ENCODE data around the gene SSC4D. TPM values are rescaled to one million over a fixed set of nuclear protein-coding genes. Genes with fewer than 3 reads are reported as not detected.
"Not testable (repeated sequence)": the region's sequence is repeated elsewhere in the genome, so short reads cannot be mapped to it uniquely, and the experiment has no call there.

Gene SSC4D
- total RNA-seq, 1 experiment from 2014 or later: 0.29 TPM

- DNase-seq (ENCODE audit: low read depth): no peak
Measured at GRCh38 chr7:76423666-76424412, 14.3 kb upstream of the SSC4D start.

DNA sequence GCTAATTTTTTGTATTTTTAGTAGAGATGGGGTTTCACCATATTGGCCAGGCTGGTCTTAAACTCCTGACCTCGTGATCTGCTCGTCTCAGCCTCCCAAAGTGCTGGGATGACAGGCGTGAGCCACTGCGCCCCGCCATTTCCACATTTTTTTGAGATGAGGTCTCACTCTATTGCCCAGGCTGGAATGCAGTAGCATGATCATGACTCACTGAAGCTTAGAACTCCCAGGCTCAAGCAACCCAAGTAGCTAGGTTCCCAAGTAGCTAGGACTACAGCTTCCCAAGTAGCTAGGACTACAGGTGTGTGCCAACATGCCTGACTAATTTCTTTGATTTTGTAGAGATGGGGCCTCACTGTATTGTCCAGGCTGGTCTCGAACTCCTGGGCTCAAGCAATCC lies 11.6 kb upstream of the SSC4D start:
- peak; percentile 99 for DNase-seq (ENCODE audit: low read depth)

- not testable (repeated sequence) for DNase-seq (ENCODE audit: low read depth)
Measured at GRCh38 chr7:76417654-76418310, 8.3 kb upstream of the SSC4D start.

GRCh38 chr7:76412249-76412648 lies 2.8 kb upstream of the SSC4D start:
- no peak for DNase-seq (ENCODE audit: low read depth)

DNA sequence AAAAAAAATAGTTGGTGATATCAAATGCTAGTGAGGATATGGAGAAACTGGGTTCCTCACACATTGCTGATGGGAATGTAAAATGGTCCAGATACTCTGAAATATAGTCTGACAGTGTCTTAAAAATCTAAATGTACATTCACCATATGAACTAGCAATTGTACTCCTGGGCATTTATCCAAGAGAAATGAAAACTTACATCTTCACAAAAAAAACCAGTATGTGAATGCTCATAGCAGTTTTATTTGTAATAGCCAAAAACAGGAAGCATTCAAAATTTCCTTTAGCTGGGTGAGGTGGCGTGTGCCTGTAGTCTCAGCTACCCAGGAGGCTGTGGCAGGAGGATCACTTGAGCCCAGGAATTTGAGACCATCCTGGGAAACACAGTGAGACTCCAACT lies 2.1 kb upstream of the SSC4D start:
- no peak for DNase-seq (ENCODE audit: low read depth)

GRCh38 chr7:76408121-76408560 lies 1.4 kb downstream of the SSC4D start:
- DNase-seq (ENCODE audit: low read depth): no peak

DNA sequence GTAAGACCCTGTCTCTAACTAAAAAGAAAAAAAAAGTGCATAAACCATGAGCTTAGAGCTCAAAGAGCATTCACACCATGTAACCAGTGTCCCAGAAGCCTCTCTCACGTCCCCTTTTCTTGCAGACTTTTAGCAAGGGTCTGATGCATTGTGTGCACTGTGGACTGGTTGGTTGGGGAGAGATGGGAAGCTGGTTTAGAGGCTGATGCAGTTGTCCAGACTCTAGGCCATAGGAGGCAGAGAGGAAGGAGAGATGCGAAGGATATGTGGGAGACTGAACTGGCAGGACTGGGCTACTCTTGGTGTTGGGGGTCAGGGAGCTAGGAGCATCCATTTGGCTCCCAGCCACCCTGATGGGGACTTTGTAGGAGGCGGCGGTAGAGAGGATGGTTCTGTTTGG lies 1.8 kb downstream of the SSC4D start:
- no peak for DNase-seq (ENCODE audit: low read depth)

DNA sequence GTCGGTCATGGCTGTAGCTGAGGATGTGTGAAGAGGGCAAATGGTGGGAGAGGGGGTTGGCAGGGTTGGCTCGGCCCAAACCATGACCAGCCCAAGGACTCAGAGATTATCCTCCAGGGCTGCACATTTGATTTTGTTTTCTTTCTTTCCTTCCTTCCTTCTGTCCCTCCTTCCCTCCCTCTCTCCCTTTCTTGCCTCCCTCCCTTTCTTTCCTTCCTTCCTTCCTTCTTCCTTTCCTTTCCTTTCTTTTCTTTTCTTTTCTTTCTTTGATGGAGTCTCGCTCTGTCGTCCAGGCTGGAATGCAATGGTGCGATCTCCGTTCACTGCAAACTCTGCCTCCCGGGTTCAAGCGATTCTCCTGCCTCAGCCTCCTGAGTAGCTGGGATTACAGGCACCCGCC lies 3.8 kb downstream of the SSC4D start:
- no peak for DNase-seq (ENCODE audit: low read depth)

DNA sequence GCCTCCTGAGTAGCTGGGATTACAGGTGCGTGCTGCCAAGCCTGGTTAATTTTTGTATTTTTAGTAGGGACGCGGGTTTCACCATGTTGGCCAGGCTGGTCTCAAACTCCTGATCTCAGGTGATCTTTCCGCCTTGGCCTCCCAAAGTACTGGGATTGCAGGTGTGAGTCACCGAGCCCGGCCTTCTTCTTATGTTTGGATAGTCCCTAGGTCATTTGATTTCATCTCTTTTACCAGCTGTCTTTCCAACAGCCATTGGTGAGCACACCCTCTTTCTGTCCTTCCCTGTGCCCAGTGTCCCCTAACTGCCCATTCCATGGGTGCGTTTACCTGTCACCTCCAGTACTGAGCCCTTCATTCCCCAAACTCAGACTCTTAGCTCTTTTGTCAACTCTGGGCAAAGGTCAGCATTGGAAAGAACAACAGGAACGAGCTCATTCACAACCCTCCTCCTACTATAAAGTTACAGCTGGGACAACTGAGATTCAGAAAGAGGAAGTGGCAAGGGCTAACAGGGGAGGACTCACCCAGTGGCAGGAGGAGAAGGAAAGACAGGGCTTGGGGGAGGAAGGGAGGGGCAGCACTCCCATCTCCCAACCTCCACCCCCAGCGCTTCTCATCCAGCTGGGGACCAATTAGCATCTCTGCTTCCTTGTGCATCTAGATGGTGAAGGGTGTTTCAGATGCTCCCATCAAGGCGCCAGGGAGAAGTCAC lies 5.6 kb downstream of the SSC4D start:
- no peak for DNase-seq (ENCODE audit: low read depth)

GRCh38 chr7:76403097-76403496 lies 6.4 kb downstream of the SSC4D start:
- not testable (repeated sequence) for DNase-seq (ENCODE audit: low read depth)

- no peak for DNase-seq (ENCODE audit: low read depth)
Measured at GRCh38 chr7:76400248-76400647, 9.2 kb downstream of the SSC4D start.

DNA sequence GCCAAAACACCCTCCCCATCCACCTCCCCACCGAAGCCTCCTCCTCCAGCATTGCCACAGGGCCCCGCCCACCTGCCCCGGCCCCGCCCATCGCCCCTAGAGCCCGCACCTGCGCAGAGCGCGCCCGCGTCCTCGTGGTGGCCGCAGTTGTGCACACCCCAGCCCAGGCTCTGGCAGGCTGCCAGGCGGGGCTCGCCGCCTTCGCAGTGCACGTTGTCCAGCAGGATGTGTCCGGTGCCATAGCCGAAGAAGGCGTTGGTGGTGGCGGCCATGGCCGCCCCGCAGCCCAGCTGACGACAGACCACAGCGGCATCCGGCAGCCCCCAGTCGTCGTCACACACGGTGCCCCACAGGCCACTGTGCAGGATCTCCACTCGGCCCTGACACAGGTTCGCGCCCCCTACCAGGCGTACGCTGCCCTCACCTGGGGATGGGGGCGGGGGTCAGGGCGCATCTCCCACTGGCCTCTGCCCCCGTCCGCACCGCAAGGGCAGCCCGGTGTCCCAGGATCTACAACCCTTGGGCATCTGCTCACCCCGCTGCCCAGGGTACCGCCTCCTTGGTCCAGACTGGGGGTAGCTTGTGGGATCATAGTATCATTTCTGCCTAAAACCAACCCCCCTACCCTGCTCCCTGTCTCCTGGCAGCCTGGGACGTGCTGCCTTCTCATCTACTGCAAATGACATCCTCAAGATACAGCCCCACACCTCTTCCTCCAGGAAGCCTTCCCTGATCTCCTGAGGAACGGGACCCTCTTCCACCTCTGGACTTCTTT lies 11.9 kb downstream of the SSC4D start:
- DNase-seq (ENCODE audit: low read depth): no peak

GRCh38 chr7:76396864-76397263 lies 12.6 kb downstream of the SSC4D start:
- DNase-seq (ENCODE audit: low read depth): no peak

DNA sequence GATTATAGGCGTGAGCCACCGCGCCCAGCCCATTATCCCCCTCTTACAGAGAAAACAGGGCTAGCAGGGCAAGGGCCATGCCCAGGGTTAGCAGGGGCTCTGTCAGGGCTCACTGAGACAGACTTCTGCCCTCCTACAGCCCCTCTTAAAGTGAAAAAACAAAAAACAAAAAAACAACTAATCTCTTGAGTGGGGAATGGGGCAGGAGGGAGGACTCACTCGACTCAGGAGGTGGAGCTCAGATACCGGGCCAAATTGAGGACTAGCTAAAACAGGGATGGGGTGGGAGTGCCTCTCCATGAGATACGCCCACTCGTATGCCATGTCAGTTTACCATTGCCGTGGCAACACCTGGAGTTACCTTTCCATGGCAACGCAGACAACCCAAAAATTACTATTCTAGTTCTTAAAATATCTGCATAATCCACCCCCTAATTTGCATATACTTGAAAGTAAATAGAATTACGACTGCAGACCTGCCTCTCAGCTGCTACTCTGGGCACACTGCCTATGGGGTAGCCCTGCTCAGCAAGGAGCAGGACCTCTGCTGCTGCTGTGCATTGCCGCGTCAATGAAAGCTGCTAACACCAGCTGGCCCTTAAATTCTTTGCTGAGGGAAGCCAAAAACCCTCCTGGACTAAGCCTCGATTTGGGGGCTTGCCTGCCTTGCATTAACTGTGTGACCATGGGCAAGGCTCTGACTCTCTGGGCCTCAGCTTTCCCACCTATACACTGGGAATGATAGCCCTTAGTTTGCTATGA lies 13.4 kb downstream of the SSC4D start:
- no peak for DNase-seq (ENCODE audit: low read depth)

DNA sequence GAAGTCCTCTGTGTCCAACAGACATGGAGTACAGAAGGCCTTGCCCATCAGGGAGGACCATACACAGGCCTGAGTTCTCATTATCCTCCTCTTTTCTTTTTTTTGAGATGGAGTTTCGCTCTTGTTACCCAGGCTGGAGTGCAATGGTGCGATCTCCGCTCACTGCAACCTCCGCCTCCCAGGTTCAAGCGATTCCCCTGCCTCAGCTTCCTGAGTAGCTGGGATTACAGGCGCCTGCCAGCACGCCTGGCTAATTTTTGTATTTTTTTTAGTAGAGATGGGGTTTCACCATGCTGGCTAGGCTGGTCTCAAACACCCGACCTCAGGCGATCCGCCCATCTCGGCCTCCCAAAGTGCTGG lies 13.9 kb downstream of the SSC4D start:
- DNase-seq (ENCODE audit: low read depth): not testable (repeated sequence)

DNA sequence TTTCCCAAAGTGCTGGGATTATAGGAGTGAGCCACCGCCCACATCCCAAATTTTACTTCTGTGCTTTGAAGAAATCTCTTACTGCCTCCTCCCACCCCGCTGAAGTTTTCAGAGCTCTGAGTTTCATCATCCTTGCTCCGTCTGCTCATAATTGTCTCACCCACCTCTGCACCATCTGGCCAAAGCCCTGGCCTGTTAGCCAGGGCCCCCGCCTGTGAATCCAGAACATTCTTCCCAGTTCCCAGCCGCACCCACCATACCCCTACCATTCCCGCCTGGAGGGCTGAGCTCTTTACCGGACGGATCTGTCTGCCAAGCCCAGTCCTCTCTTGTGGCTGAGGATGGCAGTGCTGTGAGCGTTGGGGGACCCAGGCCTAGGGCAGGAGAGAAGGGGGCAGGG lies 14.5 kb downstream of the SSC4D start:
- DNase-seq (ENCODE audit: low read depth): no peak

- DNase-seq (ENCODE audit: low read depth): peak; percentile 92
Measured at GRCh38 chr7:76393116-76394031, 16.1 kb downstream of the SSC4D start.

DNA sequence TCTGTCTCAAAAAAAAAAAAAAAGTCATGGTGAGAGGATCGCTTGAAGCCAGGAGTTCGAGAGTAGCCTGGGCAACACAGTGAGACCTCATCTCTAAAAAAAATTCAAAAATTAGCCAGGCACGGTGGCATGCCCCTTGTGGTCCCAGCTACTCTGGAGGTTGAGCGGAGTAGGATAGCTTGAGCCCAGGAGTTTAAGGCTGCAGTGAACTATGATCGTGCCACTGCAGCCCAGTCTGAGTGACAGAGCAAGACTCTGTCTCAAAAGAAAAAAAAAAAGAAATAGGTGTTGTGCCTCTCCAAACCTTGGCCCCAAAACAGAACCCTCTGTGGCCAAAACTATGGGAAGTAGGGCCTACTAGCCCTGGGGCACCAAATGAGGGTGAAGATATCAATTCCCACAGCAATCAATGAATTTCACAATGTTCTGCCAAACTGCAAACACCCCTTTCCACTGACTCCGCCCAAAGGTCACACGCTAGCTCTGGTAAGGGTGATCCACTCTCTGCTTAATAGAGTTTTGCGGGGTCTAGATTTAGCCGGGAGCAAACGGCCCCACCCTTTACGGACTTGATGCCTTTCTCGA lies 16.9 kb downstream of the SSC4D start:
- DNase-seq (ENCODE audit: low read depth): no peak

DNA sequence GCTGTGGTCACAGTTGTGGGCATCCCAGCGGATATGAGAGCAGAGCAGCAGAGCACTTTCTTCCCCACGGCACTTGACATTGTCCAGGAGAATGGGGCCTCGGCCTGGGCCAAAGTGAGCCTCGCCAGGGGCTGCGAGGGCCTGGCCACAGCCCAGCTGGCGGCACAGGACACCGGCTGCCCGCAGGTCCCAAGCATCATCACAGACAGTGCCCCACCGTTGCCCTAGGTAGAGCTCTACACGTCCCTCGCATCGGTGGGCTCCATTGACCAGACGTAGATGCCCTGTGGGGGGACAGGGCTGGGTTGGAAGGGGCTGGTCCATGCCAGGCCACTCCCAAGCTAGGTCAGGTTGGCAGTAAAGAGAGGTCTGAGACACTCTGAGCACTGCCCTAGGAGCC lies 19.4 kb downstream of the SSC4D start:
- DNase-seq (ENCODE audit: low read depth): no peak

- not testable (repeated sequence) for DNase-seq (ENCODE audit: low read depth)
Measured at GRCh38 chr7:76387789-76388188, 21.7 kb downstream of the SSC4D start.

Measured in LHCN-M2 (cell line).